ENCODE measurements around the gene CHRNA1. TPM values are rescaled to one million over a fixed set of nuclear protein-coding genes. Genes with fewer than 3 reads are reported as not detected.
A peak's percentile ranks its signal among the peaks of the same experiment; 100 is the strongest.

CHRNA1 gene
- total RNA-seq, 1 experiment from 2014 or later: not detected

GRCh38 chr2:174791746-174792280, 27.5 kb upstream of the CHRNA1 start:
- intact Hi-C loops (cut with micrococcal nuclease): no loop called here
- H3K9me3 Mint-ChIP-seq (ENCODE audit: unreplicated experiment): no peaks in the 10 kb centered on the region
- no peak for TF ChIP-seq CTCF (IDR thresholded peaks at IDR 0.05; ENCODE audit: unreplicated experiment)
- ChIA-PET POLR2A (interaction anchor here (0.6 kb wide), 1 partner anchor 55 kb away, joined by 3 read pairs; no protein-coding TSS in a partner anchor), CTCF (interaction anchor here (1.0 kb wide), 2 partner anchors 21 to 92 kb away, joined by 4 read pairs; no protein-coding TSS in a partner anchor)
- no TSS peak for BruUV-seq (replicated peaks)
- H3K27me3 Mint-ChIP-seq (ENCODE audit: insufficient read depth, unreplicated experiment): no peaks in the 10 kb centered on the region
- no peak overlapping the region for H3K4me3 Mint-ChIP-seq (ENCODE audit: unreplicated experiment)
- H3K4me1 Mint-ChIP-seq (ENCODE audit: insufficient read depth, unreplicated experiment): no peaks in the 10 kb centered on the region
- DNase-seq (ENCODE audit: unreplicated experiment): no peak
- no peak overlapping the region for H3K27ac Mint-ChIP-seq (ENCODE audit: low read depth, unreplicated experiment)
- H3K36me3 Mint-ChIP-seq (ENCODE audit: insufficient read depth, unreplicated experiment): no peaks in the 10 kb centered on the region

DNA sequence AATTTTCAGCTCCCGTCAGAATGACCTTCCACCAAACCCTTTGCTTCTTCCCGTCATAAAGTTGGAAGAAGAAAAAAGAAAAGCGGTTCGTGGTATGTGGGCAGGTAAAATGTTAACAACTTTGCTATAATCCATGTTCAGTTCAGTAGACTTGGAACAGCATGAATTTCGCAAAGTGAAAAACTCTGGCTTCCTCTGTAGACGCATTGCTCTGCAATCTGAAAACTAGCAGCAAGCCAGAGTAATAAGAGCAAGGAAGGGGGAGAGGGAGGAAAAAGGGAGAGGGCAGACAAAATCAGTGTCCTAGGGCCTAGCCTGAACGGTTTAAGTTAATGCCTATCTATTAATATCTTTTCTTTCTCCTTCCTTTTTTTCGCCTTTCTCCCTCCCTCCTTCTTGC, 26.7 kb upstream of the CHRNA1 start:
- no TSS peak for BruUV-seq (replicated peaks)
- no peaks in the 10 kb centered on the region for H3K9me3 Mint-ChIP-seq (ENCODE audit: unreplicated experiment)
- intact Hi-C loops (cut with micrococcal nuclease): no loop called here
- no peak for DNase-seq (ENCODE audit: unreplicated experiment)
- H3K27ac Mint-ChIP-seq (ENCODE audit: low read depth, unreplicated experiment): no peak overlapping the region
- no peaks in the 10 kb centered on the region for H3K4me1 Mint-ChIP-seq (ENCODE audit: insufficient read depth, unreplicated experiment)
- POLR2A ChIA-PET: interaction anchor here (0.6 to 0.7 kb wide), 2 partner anchors 21 to 55 kb away, joined by 3 read pairs; no protein-coding TSS in a partner anchor
- no peak for TF ChIP-seq CTCF (IDR thresholded peaks at IDR 0.05; ENCODE audit: unreplicated experiment)
- no peaks in the 10 kb centered on the region for H3K27me3 Mint-ChIP-seq (ENCODE audit: insufficient read depth, unreplicated experiment)
- CTCF ChIA-PET: interaction anchor here (1.0 kb wide), 2 partner anchors 20 to 92 kb away, joined by 3 to 4 read pairs; no protein-coding TSS in a partner anchor
- no peaks in the 10 kb centered on the region for H3K36me3 Mint-ChIP-seq (ENCODE audit: insufficient read depth, unreplicated experiment)
- no peak overlapping the region for H3K4me3 Mint-ChIP-seq (ENCODE audit: unreplicated experiment)

DNA sequence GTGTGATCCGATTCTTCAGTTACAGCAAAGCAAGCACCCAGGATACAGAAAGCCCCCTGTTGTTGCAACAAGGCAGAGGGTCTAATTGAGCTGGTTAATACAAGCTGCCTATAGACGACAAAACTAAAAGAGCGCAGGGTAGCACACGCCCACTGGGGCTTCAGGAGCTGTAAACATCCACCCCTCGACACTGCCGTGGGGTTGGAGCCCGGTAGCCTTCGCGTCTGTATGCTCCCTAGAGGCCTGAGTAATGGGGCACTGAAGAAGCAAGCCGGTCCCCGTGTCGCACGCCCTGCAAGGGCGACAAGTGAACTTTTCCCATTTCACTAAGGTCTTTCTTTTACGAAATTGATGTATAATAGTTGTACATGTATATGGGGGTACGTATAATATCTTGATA, 24.7 kb upstream of the CHRNA1 start:
- H3K4me3 Mint-ChIP-seq (ENCODE audit: unreplicated experiment): no peak overlapping the region
- DNase-seq (ENCODE audit: unreplicated experiment): no peak
- intact Hi-C loops (cut with micrococcal nuclease): no loop called here
- CTCF ChIA-PET: interaction anchor here (0.6 to 1.2 kb wide), 3 partner anchors 17 to 242 kb away, joined by 3 to 5 read pairs (median 4); no protein-coding TSS in a partner anchor
- H3K27ac Mint-ChIP-seq (ENCODE audit: low read depth, unreplicated experiment): no peak overlapping the region
- H3K27me3 Mint-ChIP-seq (ENCODE audit: insufficient read depth, unreplicated experiment): no peaks in the 10 kb centered on the region
- H3K4me1 Mint-ChIP-seq (ENCODE audit: insufficient read depth, unreplicated experiment): no peaks in the 10 kb centered on the region
- no peaks in the 10 kb centered on the region for H3K36me3 Mint-ChIP-seq (ENCODE audit: insufficient read depth, unreplicated experiment)
- TF ChIP-seq CTCF (IDR thresholded peaks at IDR 0.05; ENCODE audit: unreplicated experiment): no peak
- no peaks in the 10 kb centered on the region for H3K9me3 Mint-ChIP-seq (ENCODE audit: unreplicated experiment)
- POLR2A ChIA-PET: no interaction called here
- BruUV-seq (replicated peaks): no TSS peak

GRCh38 chr2:174788291-174788929, 24.1 kb upstream of the CHRNA1 start:
- Mint-ChIP-seq H3K27me3 (ENCODE audit: insufficient read depth, unreplicated experiment) (no peaks in the 10 kb centered on the region), H3K27ac (ENCODE audit: low read depth, unreplicated experiment) (no peak overlapping the region), H3K9me3 (ENCODE audit: unreplicated experiment) (no peaks in the 10 kb centered on the region), H3K4me3 (ENCODE audit: unreplicated experiment) (no peak overlapping the region), H3K36me3 (ENCODE audit: insufficient read depth, unreplicated experiment) (no peaks in the 10 kb centered on the region), H3K4me1 (ENCODE audit: insufficient read depth, unreplicated experiment) (no peaks in the 10 kb centered on the region)
- TF ChIP-seq CTCF (IDR thresholded peaks at IDR 0.05; ENCODE audit: unreplicated experiment): no peak
- BruUV-seq (replicated peaks): no TSS peak
- peak; percentile 18 for DNase-seq (ENCODE audit: unreplicated experiment)
- ChIA-PET POLR2A (no interaction called here), CTCF (interaction anchor here (0.6 to 1.2 kb wide), 3 partner anchors 17 to 242 kb away, joined by 3 to 5 read pairs (median 4); no protein-coding TSS in a partner anchor)
- intact Hi-C loops (cut with micrococcal nuclease): no loop called here

All from MCF 10A (cell line).